GM10266 (cell line): ENCODE data around the gene C21orf91.

ENCODE experiments used
- DNase-seq: peaks from one replicate; pipeline ENCODE4 v3.0.0; 2012; ENCODE audit errors: extremely low spot score
- CTCF ChIP-seq: IDR thresholded peaks from 2 replicates; pipeline ENCODE4 v1.5.1; 2012; ENCODE audit warnings: mild to moderate bottlenecking, low read depth; ENCODE audit not compliant: control insufficient read depth, insufficient read depth; ENCODE audit errors: missing control alignments

C21orf91 gene

GRCh38 chr21:17819114-17819876 is at the start of gene C21orf91:
Gene C21orf91 (minus strand): TSS chr21:17819356. CDS start chr21:17818318, 1,038 bp downstream.
- no peak for TF ChIP-seq CTCF
- peak; percentile 90 for DNase-seq

DNA sequence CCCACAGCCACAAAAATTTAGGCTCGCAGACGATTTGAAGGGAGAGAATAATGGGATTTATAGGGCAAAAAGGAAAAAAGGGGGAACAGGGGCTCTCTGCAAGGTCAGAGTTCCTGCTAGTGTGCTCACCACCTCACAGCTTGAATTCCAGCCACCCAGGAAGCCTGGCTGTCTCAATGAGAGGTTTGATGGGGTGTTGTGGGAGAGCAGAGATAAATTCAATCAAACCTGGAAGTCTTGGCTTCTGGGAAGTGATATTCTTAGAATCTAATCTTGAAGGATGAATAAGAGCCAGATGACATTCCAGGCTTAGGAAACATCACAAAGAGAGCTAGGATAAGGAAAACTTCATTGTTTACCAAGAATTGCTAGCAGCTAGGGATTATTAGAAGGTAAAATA is 47.4 kb upstream of the C21orf91 start:
- TF ChIP-seq CTCF, result no peak
- DNase-seq, result no peak

DNA sequence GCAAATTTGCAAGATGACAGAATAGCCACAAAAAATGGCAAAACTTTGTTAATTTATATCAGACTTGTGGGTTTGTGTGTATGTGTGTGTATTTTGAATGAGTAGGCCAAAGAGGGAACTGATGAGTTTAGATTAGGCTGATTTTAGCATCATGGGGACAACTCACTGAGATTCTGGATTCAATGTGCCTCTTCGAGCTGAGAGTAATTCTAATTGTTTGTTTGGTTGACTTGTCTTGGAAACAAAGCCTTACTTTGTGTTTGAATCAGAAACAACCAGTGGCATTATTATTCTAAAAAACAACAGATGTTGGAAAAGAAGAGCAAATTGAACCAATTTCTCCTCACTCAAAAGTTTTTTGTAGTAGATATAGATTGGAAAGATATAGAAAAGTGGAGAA is 40.5 kb upstream of the C21orf91 start:
- TF ChIP-seq CTCF, result no peak

GRCh38 chr21:17858747-17859146 is 39.6 kb upstream of the C21orf91 start:
- DNase-seq, result no peak
- no peak for TF ChIP-seq CTCF

More for the DNA sequence above, 40.5 kb upstream of the C21orf91 start:
- no peak for DNase-seq

DNA sequence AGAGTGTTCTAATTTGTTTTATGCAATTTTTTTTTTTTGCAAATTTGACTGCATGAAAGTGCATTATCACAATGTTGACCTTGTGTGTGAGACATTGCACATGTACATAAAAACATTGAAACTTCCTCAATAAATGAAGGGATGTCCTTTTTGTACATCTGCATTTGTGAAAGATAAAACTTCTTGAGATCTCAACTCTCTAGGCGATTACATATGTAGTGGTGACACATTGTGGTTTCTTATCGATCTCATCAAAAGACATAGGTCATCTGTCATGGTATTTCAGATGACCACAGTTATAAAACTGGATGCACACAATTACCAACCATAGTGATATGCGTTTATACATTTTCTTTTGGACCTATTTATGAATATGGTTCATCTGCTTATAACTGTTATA is 35.6 kb upstream of the C21orf91 start:
- no peak for DNase-seq
- TF ChIP-seq CTCF, result no peak

DNA sequence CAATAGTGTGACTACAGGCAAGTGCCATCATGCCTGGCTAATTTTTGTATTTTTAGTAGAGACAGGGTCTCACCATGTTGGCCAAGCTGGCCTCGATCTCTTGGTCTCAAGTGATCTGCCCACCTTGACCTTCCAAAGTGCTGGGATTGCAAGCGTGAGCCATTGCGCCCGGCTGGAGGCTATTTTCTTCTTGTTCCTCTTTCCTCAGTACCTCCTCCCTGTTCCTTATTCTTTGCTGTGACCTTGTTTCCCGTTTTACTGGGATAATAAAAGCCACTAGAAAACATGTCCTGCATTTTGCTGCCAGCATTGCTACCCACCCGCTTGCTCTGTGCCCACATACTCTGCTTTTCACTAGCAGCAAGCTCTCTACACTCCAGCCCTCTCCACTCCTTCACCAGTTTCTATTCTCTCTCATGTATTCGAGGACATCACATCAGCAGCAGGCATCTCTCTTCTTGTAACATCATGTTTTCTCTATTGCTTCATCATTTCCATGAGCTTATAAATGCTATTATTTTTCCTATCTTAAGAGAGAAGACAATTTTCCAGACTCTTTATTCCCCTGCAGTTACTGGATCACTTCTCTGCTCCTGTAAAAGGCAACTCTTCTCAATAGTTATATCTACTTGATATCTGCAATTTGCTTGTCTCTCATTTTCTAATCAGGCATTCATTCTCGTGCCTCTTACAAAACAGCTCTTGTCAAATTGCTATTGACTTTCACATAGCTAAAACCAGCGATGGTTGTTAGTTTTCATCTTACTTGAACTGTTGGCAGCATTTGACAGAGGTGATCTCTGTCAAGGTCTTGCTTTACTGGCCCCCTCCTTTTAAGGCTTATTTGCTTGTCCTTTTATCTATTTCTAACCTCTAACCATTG is 34.5 kb upstream of the C21orf91 start:
- no peak for DNase-seq
- TF ChIP-seq CTCF, result no peak
